Hepatocyte (in vitro differentiated cells): ENCODE data around the gene PHF23. TPM values are rescaled to one million over a fixed set of nuclear protein-coding genes. Genes with fewer than 3 reads are reported as not detected.

Experiments used
- DNase-seq: peaks from one replicate; pipeline ENCODE4 v3.0.0-alpha.2; 2016; ENCODE audit warnings: low spot score
- H2AFZ ChIP-seq: fragments of 200-600 bp; sonication (generic); 2 replicates; pipeline ENCODE4 v1.6.0; 2016; ENCODE audit warnings: antibody characterized with exemption, mild to moderate bottlenecking
- H3K27ac ChIP-seq: fragments of 200-600 bp; sonication (generic); 2 replicates; pipeline ENCODE4 v1.5.1; 2016; ENCODE audit warnings: mild to moderate bottlenecking
- H3K27me3 ChIP-seq: fragments of 200-600 bp; sonication (generic); 2 replicates; pipeline ENCODE4 v1.6.1; 2016
- H3K36me3 ChIP-seq: fragments of 200-600 bp; sonication (generic); replicated peaks from 2 replicates; pipeline ENCODE4 v1.5.1; 2016; ENCODE audit warnings: low read depth; ENCODE audit not compliant: insufficient read depth
- H3K4me1 ChIP-seq: fragments of 200-600 bp; sonication (generic); 2 replicates; pipeline ENCODE4 v1.5.1; 2016; ENCODE audit warnings: mild to moderate bottlenecking, moderate library complexity; ENCODE audit not compliant: insufficient read depth
- H3K4me2 ChIP-seq: fragments of 200-600 bp; sonication (generic); 2 replicates; pipeline ENCODE4 v1.6.0; 2016
- H3K4me3 ChIP-seq: fragments of 200-600 bp; sonication (generic); 2 replicates; pipeline ENCODE4 v1.5.1; 2016; ENCODE audit warnings: mild to moderate bottlenecking
- H3K79me2 ChIP-seq: fragments of 200-600 bp; sonication (generic); 2 replicates; pipeline ENCODE4 v1.6.0; 2017; ENCODE audit warnings: mild to moderate bottlenecking
- H3K9me2 ChIP-seq: fragments of 200-600 bp; sonication (generic); replicated peaks from 2 replicates; pipeline ENCODE4 v1.6.0; 2017; ENCODE audit warnings: mild to moderate bottlenecking; ENCODE audit not compliant: insufficient read depth
- H3K9me3 ChIP-seq: fragments of 200-600 bp; sonication (generic); 2 replicates; pipeline ENCODE4 v1.5.1; 2016; ENCODE audit warnings: low read depth, mild to moderate bottlenecking
- H4K20me1 ChIP-seq: fragments of 200-600 bp; sonication (generic); 2 replicates; pipeline ENCODE4 v1.6.0; 2016; ENCODE audit warnings: mild to moderate bottlenecking; ENCODE audit not compliant: insufficient read depth, poor library complexity, severe bottlenecking
- CTCF ChIP-seq: fragments of 200-600 bp; sonication (generic); IDR thresholded peaks from 2 replicates; pipeline ENCODE4 v1.5.1; 2016; ENCODE audit warnings: antibody characterized with exemption, mild to moderate bottlenecking; ENCODE audit not compliant: poor library complexity
- EZH2 ChIP-seq: fragments of 200-600 bp; sonication (generic); IDR thresholded peaks from 2 replicates; pipeline ENCODE4 v1.6.1; 2016; ENCODE audit warnings: antibody characterized with exemption, mild to moderate bottlenecking, borderline replicate concordance
- EZH2phosphoT487 ChIP-seq: fragments of 200-600 bp; sonication (generic); IDR thresholded peaks from one replicate; pipeline ENCODE4 v1.6.1; 2018; ENCODE audit warnings: antibody characterized with exemption, mild to moderate bottlenecking, low read depth, moderate library complexity; ENCODE audit not compliant: unreplicated experiment, severe bottlenecking
- whole genome bisulfite sequencing: methylation state at CpG from one replicate; pipeline ENCODE4 v1.1.6; 2016; ENCODE audit warnings: low lambda C conversion rate; ENCODE audit errors: missing lambda C conversion rate; 5-methylcytosine and 5-hydroxymethylcytosine counted together
- polyA plus RNA-seq: library from polyadenylated mRNA; unstranded; fragments of >200 nt; fragmentation: Nextera tagmentation; extraction: Ambion mirVana; gene quantifications from 2 replicates; pipeline ENCODE4 v1.2.1, GENCODE V29; 2016
- total RNA-seq: library from RNA; depleted of rRNA; stranded (reverse); fragments of >200 nt; gene quantifications from 2 replicates; pipeline ENCODE4 v1.2.3, GENCODE V29; 2014

PHF23 gene
- total and polyA plus RNA-seq, 2 experiments from 2014 or later = 53.9 to 78.6 TPM

DNA sequence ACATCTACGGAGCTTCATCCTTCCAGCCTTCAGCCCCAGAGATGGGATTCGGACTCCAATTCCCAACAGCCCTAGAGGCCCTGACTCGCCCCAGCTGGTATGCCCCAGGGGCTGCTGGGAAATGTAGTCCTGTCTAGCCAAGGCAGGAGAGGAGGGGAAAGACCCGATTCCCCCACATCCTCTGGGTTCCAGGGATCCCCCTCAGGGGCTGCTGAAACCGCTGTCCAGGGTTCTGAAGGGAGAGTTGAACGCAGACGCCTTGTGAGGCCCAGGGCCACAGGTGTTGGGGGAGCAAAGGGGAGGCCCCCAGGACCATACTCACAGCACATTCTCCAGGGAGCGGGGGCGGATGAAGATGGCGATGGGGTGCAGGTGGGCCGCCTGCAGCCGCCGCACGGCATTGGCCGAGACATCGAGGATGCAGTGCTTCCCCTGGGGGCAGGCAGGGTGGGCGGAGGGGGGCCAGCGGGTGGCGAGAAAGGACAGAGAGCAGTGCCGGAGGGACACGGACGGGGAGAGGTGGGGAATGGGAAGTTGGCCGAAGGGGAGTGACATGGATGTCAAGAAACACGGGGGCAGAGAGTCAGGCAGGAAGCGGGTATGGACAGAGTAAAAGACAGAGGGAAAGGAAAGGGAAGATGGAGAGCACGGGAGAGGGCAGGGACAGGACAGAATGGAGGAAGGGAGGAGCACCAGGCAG is 47.5 kb downstream of the PHF23 start:
- no peak overlapping the region for H2AFZ ChIP-seq
- no peak overlapping the region for H3K4me3 ChIP-seq
- TF ChIP-seq CTCF (no peak), EZH2 (no peak), EZH2phosphoT487 (no peak)
- no peaks in the 10 kb centered on the region for H3K9me2 ChIP-seq
- no peaks in the 10 kb centered on the region for H3K79me2 ChIP-seq
- H3K4me1 ChIP-seq = no peaks in the 10 kb centered on the region
- no peaks in the 10 kb centered on the region for H4K20me1 ChIP-seq
- no peak overlapping the region for H3K4me2 ChIP-seq
- no peak overlapping the region for H3K27ac ChIP-seq
- H3K27me3 ChIP-seq = no peaks in the 10 kb centered on the region
- WGBS = 85% methylated on average over 19 of the region's 26 CpGs
- H3K36me3 ChIP-seq = no peaks in the 10 kb centered on the region
- peak; percentile 66 for DNase-seq
- H3K9me3 ChIP-seq = no peaks in the 10 kb centered on the region

DNA sequence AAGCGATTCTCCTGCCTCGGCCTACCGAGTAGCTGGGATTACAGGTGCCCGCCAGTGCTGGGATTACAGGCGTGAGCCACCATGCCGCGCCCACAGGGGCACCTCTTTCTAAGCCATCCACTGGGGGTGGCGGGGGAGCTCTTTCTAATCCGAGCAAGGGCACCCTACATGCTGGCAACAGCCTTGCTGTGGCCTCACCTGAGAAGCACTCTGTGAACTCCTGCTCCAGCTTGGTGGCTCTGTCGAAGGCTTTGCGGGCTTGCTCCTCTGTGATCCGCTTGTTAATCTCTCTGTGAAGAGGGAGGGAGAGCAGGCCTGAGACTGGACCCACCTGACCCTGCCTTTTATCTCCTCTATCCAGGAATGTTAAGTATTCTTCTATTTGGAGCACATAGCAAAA is 48.2 kb downstream of the PHF23 start:
- Histone ChIP-seq H3K4me2 (no peak overlapping the region), H3K36me3 (no peaks in the 10 kb centered on the region), H4K20me1 (no peaks in the 10 kb centered on the region), H3K9me2 (no peaks in the 10 kb centered on the region), H3K9me3 (no peaks in the 10 kb centered on the region), H3K4me1 (no peaks in the 10 kb centered on the region), H3K4me3 (no peak overlapping the region), H2AFZ (no peak overlapping the region), H3K27ac (no peak overlapping the region), H3K79me2 (no peaks in the 10 kb centered on the region), H3K27me3 (no peaks in the 10 kb centered on the region)
- WGBS = 89% methylated on average over 12 of the region's 12 CpGs
- no peak for DNase-seq
- TF ChIP-seq EZH2 (no peak), CTCF (no peak), EZH2phosphoT487 (no peak)

DNA sequence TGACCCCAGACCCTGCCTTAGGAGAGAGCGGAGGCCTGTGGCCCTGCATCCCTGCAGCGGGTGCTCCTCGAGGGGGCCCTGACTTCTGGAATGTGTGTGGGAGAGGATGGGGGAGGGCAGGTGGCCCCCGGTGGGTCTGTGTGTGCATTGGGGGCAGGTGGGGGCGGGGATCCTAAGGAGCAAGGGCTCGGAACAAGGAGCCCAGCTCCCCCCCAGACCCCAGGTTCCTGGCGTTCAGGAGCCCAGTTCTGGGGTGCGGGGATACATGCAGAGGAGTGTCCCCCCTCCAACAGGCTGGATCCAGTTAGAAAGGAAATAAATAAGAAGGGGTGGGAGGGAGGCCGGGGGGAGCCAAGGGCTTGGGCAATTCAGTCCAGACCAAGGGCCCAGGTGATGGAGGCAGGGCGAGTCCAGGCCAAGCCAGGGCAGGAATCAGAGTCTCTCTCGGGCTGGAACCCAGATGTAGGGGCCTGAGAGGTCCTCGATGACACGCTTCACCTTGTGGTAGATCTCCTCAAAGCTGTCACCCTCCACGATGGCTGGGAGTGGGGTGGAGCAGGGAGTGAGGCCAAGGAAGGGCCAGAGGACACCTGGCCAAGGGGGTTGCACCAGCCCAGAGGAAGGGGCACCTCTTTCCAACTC is 48.9 kb downstream of the PHF23 start:
- H3K36me3 ChIP-seq = no peaks in the 10 kb centered on the region
- H4K20me1 ChIP-seq = no peaks in the 10 kb centered on the region
- no peak for TF ChIP-seq CTCF
- no peak for TF ChIP-seq EZH2phosphoT487
- no peak for TF ChIP-seq EZH2
- no peaks in the 10 kb centered on the region for H3K79me2 ChIP-seq
- H2AFZ ChIP-seq = no peak overlapping the region
- H3K27me3 ChIP-seq = no peaks in the 10 kb centered on the region
- H3K9me3 ChIP-seq = no peaks in the 10 kb centered on the region
- H3K9me2 ChIP-seq = no peaks in the 10 kb centered on the region
- H3K27ac ChIP-seq = no peak overlapping the region
- WGBS = 96% methylated on average over 14 of the region's 14 CpGs
- H3K4me1 ChIP-seq = no peaks in the 10 kb centered on the region
- DNase-seq = no peak
- no peak overlapping the region for H3K4me2 ChIP-seq
- H3K4me3 ChIP-seq = no peak overlapping the region
